Breast epithelium (tissue), 3 donors: ENCODE results near the gene AURKAIP1.

ENCODE experiments used
- POLR2A ChIP-seq: fragments of 450-650 bp; IDR thresholded peaks from one replicate; pipeline ENCODE4 v1.6.1; 2016; ENCODE audit warnings: antibody characterized with exemption, mild to moderate bottlenecking, moderate library complexity
- POLR2AphosphoS5 ChIP-seq, 3 donors: sonication (generic); formaldehyde crosslinking; IDR thresholded peaks; one replicate each; pipeline ENCODE4 v1.6.1; 2017; ENCODE audit warnings: antibody characterized with exemption in 3 of 3
- TF ChIP-seq, protein P1 (sequence below), 3 donors: fragments of 450-650 bp; IDR thresholded peaks; one replicate each; pipeline ENCODE4 v1.5.1; 2016 to 2017; ENCODE audit warnings: antibody characterized with exemption in 3 of 3, mild to moderate bottlenecking in 3 of 3, moderate library complexity in 3 of 3

GRCh38 chr1:1356796-1357401 lies 18.1 kb downstream of the AURKAIP1 start:
- TF ChIP-seq, protein P1, sequence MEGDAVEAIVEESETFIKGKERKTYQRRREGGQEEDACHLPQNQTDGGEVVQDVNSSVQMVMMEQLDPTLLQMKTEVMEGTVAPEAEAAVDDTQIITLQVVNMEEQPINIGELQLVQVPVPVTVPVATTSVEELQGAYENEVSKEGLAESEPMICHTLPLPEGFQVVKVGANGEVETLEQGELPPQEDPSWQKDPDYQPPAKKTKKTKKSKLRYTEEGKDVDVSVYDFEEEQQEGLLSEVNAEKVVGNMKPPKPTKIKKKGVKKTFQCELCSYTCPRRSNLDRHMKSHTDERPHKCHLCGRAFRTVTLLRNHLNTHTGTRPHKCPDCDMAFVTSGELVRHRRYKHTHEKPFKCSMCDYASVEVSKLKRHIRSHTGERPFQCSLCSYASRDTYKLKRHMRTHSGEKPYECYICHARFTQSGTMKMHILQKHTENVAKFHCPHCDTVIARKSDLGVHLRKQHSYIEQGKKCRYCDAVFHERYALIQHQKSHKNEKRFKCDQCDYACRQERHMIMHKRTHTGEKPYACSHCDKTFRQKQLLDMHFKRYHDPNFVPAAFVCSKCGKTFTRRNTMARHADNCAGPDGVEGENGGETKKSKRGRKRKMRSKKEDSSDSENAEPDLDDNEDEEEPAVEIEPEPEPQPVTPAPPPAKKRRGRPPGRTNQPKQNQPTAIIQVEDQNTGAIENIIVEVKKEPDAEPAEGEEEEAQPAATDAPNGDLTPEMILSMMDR (IDR thresholded peaks at IDR 0.05): no peak
- TF ChIP-seq POLR2A: no peak
- no peak for TF ChIP-seq POLR2AphosphoS5 (IDR thresholded peaks at IDR 0.05)
